Panc1 (cell line): ENCODE data around the gene ETV2.

Source experiments
- POLR2AphosphoS5 ChIP-seq: IDR thresholded peaks from 2 replicates; pipeline ENCODE4 v1.6.1; 2012; ENCODE audit warnings: mild to moderate bottlenecking, low read depth, low read length, moderate library complexity
- SIN3A ChIP-seq: IDR thresholded peaks from 2 replicates; pipeline ENCODE4 v1.6.1; 2012; ENCODE audit warnings: low read depth, mild to moderate bottlenecking, low read length, moderate library complexity, borderline replicate concordance; ENCODE audit not compliant: insufficient read depth
- TF ChIP-seq, protein P1 (sequence below): fragments of 450-650 bp; IDR thresholded peaks from 2 replicates; pipeline ENCODE4 v1.5.1; 2017; ENCODE audit warnings: mild to moderate bottlenecking
- TF ChIP-seq, protein P2 (sequence below), 2 experiments: IDR thresholded peaks; 2 replicates each; pipeline ENCODE4 v1.6.1; 2011 to 2012; ENCODE audit warnings: low read depth in 2 of 2, control low read depth in 1 of 2, low read length in 1 of 2, mild to moderate bottlenecking in 1 of 2, moderate library complexity in 1 of 2; ENCODE audit not compliant: insufficient read depth in 1 of 2

DNA sequence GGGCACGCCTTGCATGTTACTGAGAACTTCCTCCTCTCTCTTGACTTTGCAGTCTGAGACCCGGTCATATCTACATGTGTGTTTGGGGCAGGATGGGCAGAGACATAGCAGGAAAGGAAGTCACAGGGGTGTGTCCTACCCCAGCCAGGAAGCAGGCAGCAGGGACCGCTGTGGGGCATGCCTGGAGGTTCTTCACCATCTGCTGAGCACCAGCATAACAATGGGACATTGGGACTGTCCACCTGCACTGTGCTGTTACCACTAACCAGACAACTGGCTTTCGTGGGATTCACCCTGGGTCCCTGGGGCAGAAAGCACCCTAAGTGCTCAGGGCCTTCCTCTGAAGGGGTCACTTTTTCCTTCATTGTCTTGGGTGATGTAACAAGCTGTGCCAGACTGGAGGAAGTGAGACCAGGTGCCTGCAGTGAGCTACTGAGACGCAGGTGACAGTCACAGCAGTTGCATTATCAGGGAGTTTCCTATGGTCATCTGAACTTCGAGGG lies 31.6 kb upstream of the ETV2 start:
- TF ChIP-seq, protein P1, sequence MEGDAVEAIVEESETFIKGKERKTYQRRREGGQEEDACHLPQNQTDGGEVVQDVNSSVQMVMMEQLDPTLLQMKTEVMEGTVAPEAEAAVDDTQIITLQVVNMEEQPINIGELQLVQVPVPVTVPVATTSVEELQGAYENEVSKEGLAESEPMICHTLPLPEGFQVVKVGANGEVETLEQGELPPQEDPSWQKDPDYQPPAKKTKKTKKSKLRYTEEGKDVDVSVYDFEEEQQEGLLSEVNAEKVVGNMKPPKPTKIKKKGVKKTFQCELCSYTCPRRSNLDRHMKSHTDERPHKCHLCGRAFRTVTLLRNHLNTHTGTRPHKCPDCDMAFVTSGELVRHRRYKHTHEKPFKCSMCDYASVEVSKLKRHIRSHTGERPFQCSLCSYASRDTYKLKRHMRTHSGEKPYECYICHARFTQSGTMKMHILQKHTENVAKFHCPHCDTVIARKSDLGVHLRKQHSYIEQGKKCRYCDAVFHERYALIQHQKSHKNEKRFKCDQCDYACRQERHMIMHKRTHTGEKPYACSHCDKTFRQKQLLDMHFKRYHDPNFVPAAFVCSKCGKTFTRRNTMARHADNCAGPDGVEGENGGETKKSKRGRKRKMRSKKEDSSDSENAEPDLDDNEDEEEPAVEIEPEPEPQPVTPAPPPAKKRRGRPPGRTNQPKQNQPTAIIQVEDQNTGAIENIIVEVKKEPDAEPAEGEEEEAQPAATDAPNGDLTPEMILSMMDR = no peak
- TF ChIP-seq POLR2AphosphoS5 (no peak), SIN3A (no peak)
- TF ChIP-seq, protein P2, sequence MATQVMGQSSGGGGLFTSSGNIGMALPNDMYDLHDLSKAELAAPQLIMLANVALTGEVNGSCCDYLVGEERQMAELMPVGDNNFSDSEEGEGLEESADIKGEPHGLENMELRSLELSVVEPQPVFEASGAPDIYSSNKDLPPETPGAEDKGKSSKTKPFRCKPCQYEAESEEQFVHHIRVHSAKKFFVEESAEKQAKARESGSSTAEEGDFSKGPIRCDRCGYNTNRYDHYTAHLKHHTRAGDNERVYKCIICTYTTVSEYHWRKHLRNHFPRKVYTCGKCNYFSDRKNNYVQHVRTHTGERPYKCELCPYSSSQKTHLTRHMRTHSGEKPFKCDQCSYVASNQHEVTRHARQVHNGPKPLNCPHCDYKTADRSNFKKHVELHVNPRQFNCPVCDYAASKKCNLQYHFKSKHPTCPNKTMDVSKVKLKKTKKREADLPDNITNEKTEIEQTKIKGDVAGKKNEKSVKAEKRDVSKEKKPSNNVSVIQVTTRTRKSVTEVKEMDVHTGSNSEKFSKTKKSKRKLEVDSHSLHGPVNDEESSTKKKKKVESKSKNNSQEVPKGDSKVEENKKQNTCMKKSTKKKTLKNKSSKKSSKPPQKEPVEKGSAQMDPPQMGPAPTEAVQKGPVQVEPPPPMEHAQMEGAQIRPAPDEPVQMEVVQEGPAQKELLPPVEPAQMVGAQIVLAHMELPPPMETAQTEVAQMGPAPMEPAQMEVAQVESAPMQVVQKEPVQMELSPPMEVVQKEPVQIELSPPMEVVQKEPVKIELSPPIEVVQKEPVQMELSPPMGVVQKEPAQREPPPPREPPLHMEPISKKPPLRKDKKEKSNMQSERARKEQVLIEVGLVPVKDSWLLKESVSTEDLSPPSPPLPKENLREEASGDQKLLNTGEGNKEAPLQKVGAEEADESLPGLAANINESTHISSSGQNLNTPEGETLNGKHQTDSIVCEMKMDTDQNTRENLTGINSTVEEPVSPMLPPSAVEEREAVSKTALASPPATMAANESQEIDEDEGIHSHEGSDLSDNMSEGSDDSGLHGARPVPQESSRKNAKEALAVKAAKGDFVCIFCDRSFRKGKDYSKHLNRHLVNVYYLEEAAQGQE (IDR thresholded peaks at IDR 0.05; ENCODE audit: insufficient read depth in 1 of 2, low read depth in 2 of 2, low read length in 1 of 2) = no peak
